Motor neuron (in vitro differentiated cells): ENCODE data around the gene CFAP92. TPM values are rescaled to one million over a fixed set of nuclear protein-coding genes. Genes with fewer than 3 reads are reported as not detected.

Source experiments
- ATAC-seq, 8 experiments: fragments of 200-7000 bp; cut with Tn5 transposase; replicated peaks in 6 of 8; 2 replicates each; pipeline ENCODE4 v1.8.0; 2021; ENCODE audit warnings: mild to moderate bottlenecking in 8 of 8, moderate library complexity in 8 of 8
- H3K27ac ChIP-seq, 2 donors: fragments of 250-450 bp; sonication (Bioruptor Pico); 2 replicates each; pipeline ENCODE4 v1.9.0; 2021; ENCODE audit warnings: antibody characterized with exemption in 2 of 2, mild to moderate bottlenecking in 2 of 2, moderate library complexity in 1 of 2
- H3K4me1 ChIP-seq, 2 donors: fragments of 250-450 bp; sonication (Bioruptor Pico); replicated peaks in 1 of 2; 2 replicates each; pipeline ENCODE4 v1.6.1; 2021; ENCODE audit warnings: antibody characterized with exemption in 2 of 2, mild to moderate bottlenecking in 2 of 2, moderate library complexity in 1 of 2
- H3K4me3 ChIP-seq, 5 donors: fragments of 250-450 bp; sonication (Bioruptor Pico); 2 replicates each; pipeline ENCODE4 v1.9.0; 2021; ENCODE audit warnings: antibody characterized with exemption in 5 of 5, mild to moderate bottlenecking in 5 of 5, moderate library complexity in 4 of 5
- WGBS, 10 experiments: fragments of 450-650 bp; shearing (Covaris generic); methylation state at CpG; one replicate each; pipeline ENCODE4 v1.0.0; 2022; 5-methylcytosine and 5-hydroxymethylcytosine counted together
- in situ Hi-C, 9 experiments: fragments of 400-800 bp; cut with MboI; loops; one replicate each; pipeline ENCODE4 v1.15.0; 2021; ENCODE audit warnings: low sequenced_read_pairs in 9 of 9, low pct_unique_long_range_greater_than_20kb in 2 of 9; ENCODE audit not compliant: unreplicated experiment in 9 of 9
- total RNA-seq, 8 experiments: library from RNA; unstranded; fragments of 300-600 nt; gene quantifications; 2 replicates each; pipeline versions ENCODE4 v1.2.3 to v1.2.4, GENCODE V29; 2022

Gene CFAP92
- total RNA-seq, 8 experiments from 2014 or later = 0.46 to 9.0 (median 1.4) TPM

- H3K4me3 ChIP-seq = no peak overlapping the region
- WGBS, 10 experiments = 13 to 64% (median 15%) methylated on average over 3 to 8 of the region's 15 CpGs; no CpG with 5 or more reads in 6 of the 10 experiments
- peak in 2 of 8 experiments; percentile 9 to 41 for ATAC-seq
- H3K27ac ChIP-seq = no peak overlapping the region
- in situ Hi-C loops = no loop called here
- H3K4me1 ChIP-seq = peaks cover 7 to 9% of the 10 kb centered on the region in 2 donors
These were observed 28.5 kb upstream of the CFAP92 start for GRCh38 chr3:129022114-129023007.

- no peak for ATAC-seq
- WGBS, 10 experiments = 20 to 100% (median 90%) methylated on average over 1 to 4 of the region's 6 CpGs; no CpG with 5 or more reads in 3 of the 10 experiments
- Histone ChIP-seq H3K4me3 (no peak overlapping the region), H3K27ac (no peak overlapping the region), H3K4me1 (peaks cover under 1 to 3% of the 10 kb centered on the region in 2 donors)
- in situ Hi-C loops = no loop called here
These were observed 27.3 kb upstream of the CFAP92 start for GRCh38 chr3:129021140-129021551.

GRCh38 chr3:129020691-129021090, 26.8 kb upstream of the CFAP92 start:
- in situ Hi-C loops = no loop called here
- no peak overlapping the region for H3K4me3 ChIP-seq
- WGBS, 10 experiments = 0 to 77% (median 50%) methylated on average over 1 to 4 of the region's 5 CpGs; no CpG with 5 or more reads in 5 of the 10 experiments
- no peak overlapping the region for H3K27ac ChIP-seq
- peak in 1 of 8 experiments; percentile 25 for ATAC-seq
- H3K4me1 ChIP-seq = peaks cover 2 to 5% of the 10 kb centered on the region in 2 donors

GRCh38 chr3:129019266-129019665, 25.4 kb upstream of the CFAP92 start:
- WGBS, 10 experiments = 57 to 100% (median 83%) methylated on average over 1 to 3 of the region's 3 CpGs; no CpG with 5 or more reads in 2 of the 10 experiments
- in situ Hi-C loops = no loop called here
- no peak for ATAC-seq
- Histone ChIP-seq H3K27ac (no peak overlapping the region), H3K4me3 (no peak overlapping the region), H3K4me1 (peaks cover 2 to 9% of the 10 kb centered on the region in 2 donors)

GRCh38 chr3:129018751-129019150, 24.9 kb upstream of the CFAP92 start:
- 40 to 100% (median 80%) methylated on average over 1 to 2 of the region's 9 CpGs; no CpG with 5 or more reads in 6 of the 10 experiments for WGBS, 10 experiments
- H3K4me1 ChIP-seq = peaks cover 2 to 9% of the 10 kb centered on the region in 2 donors
- no peak overlapping the region for H3K4me3 ChIP-seq
- H3K27ac ChIP-seq = no peak overlapping the region
- in situ Hi-C loops = no loop called here
- ATAC-seq = no peak

- Histone ChIP-seq H3K4me3 (no peak overlapping the region), H3K4me1 (peaks cover 2 to 9% of the 10 kb centered on the region in 2 donors), H3K27ac (no peak overlapping the region)
- peak in 1 of 8 experiments; percentile 7 for ATAC-seq
- whole genome bisulfite sequencing, 10 experiments = 0 to 100% (median 43%) methylated on average over 1 to 2 of the region's 2 CpGs; no CpG with 5 or more reads in 1 of the 10 experiments
- in situ Hi-C loops = no loop called here
These were observed 24.4 kb upstream of the CFAP92 start for GRCh38 chr3:129018271-129018670.

- H3K4me3 ChIP-seq = no peak overlapping the region
- H3K27ac ChIP-seq = no peak overlapping the region
- in situ Hi-C loops = no loop called here
- peaks cover 2 to 9% of the 10 kb centered on the region in 2 donors for H3K4me1 ChIP-seq
- ATAC-seq = no peak
- 0 to 100% (median 60%) methylated on average over 1 to 2 of the region's 7 CpGs; no CpG with 5 or more reads in 3 of the 10 experiments for WGBS, 10 experiments
These were observed 23.6 kb upstream of the CFAP92 start for GRCh38 chr3:129017484-129017899.

GRCh38 chr3:129016720-129017483, 23.0 kb upstream of the CFAP92 start:
- Histone ChIP-seq H3K27ac (no peak overlapping the region), H3K4me3 (no peak overlapping the region), H3K4me1 (peaks cover 2 to 9% of the 10 kb centered on the region in 2 donors)
- in situ Hi-C loops = no loop called here
- ATAC-seq = peak in 3 of 8 experiments; percentile 45 to 86 (median 75)
- 40 to 100% (median 90%) methylated on average over 1 to 7 of the region's 14 CpGs; no CpG with 5 or more reads in 3 of the 10 experiments for WGBS, 10 experiments

GRCh38 chr3:129016356-129016719, 22.5 kb upstream of the CFAP92 start:
- WGBS, 10 experiments = 0 to 100% (median 63%) methylated on average over 1 to 4 of the region's 6 CpGs; no CpG with 5 or more reads in 3 of the 10 experiments
- ATAC-seq = peak in 7 of 8 experiments; percentile 14 to 53 (median 19)
- in situ Hi-C loops = no loop called here
- H3K27ac ChIP-seq = no peak overlapping the region
- peaks cover 2 to 9% of the 10 kb centered on the region in 2 donors for H3K4me1 ChIP-seq
- H3K4me3 ChIP-seq = no peak overlapping the region

- ATAC-seq = peak in 5 of 8 experiments; percentile 65 to 92 (median 87)
- in situ Hi-C loops = no loop called here
- Histone ChIP-seq H3K4me1 (peaks cover 2 to 13% of the 10 kb centered on the region in 2 donors), H3K4me3 (no peak overlapping the region), H3K27ac (no peak overlapping the region)
- 33 to 100% (median 80%) methylated on average over 1 to 6 of the region's 19 CpGs; no CpG with 5 or more reads in 5 of the 10 experiments for WGBS, 10 experiments
These were observed 21.7 kb upstream of the CFAP92 start for GRCh38 chr3:129015388-129016105.

GRCh38 chr3:129014793-129015345, 21.0 kb upstream of the CFAP92 start:
- no peak overlapping the region for H3K4me3 ChIP-seq
- H3K27ac ChIP-seq = no peak overlapping the region
- no peak for ATAC-seq
- H3K4me1 ChIP-seq = peaks cover 2 to 20% of the 10 kb centered on the region in 2 donors
- 67 to 87% (median 78%) methylated on average over 1 to 4 of the region's 9 CpGs; no CpG with 5 or more reads in 6 of the 10 experiments for WGBS, 10 experiments
- in situ Hi-C loops = no loop called here

- Histone ChIP-seq H3K4me3 (no peak overlapping the region), H3K4me1 (peaks cover 2 to 20% of the 10 kb centered on the region in 2 donors), H3K27ac (no peak overlapping the region)
- WGBS, 10 experiments = 60 to 94% (median 85%) methylated on average over 1 to 6 of the region's 13 CpGs; no CpG with 5 or more reads in 6 of the 10 experiments
- ATAC-seq = peak in 3 of 8 experiments; percentile 30 to 64 (median 47)
- in situ Hi-C loops = no loop called here
These were observed 20.3 kb upstream of the CFAP92 start for GRCh38 chr3:129014148-129014547.
